ENCODE data around the gene UGGT1. TPM values are rescaled to one million over a fixed set of nuclear protein-coding genes. Genes with fewer than 3 reads are reported as not detected.

UGGT1 gene
- total RNA-seq, 1 donor = 108 TPM

- DNase-seq (ENCODE audit: low read depth) = no peak
- no peak overlapping the region for H3K4me3 ChIP-seq (ENCODE audit: low read depth, low read length)
- TF ChIP-seq CTCF (IDR thresholded peaks at IDR 0.05; ENCODE audit: insufficient read depth, low read length) = no peak
Observed at GRCh38 chr2:128058114-128058513, 32.9 kb upstream of the UGGT1 start.

- TF ChIP-seq CTCF (IDR thresholded peaks at IDR 0.05; ENCODE audit: insufficient read depth, low read length) = no peak
- no peak overlapping the region for H3K4me3 ChIP-seq (ENCODE audit: low read depth, low read length)
- no peak for DNase-seq (ENCODE audit: low read depth)
Observed at GRCh38 chr2:128062571-128062970, 28.4 kb upstream of the UGGT1 start.

- H3K4me3 ChIP-seq (ENCODE audit: low read depth, low read length) = no peak overlapping the region
- no peak for DNase-seq (ENCODE audit: low read depth)
- TF ChIP-seq CTCF (IDR thresholded peaks at IDR 0.05; ENCODE audit: insufficient read depth, low read length) = no peak
Observed at GRCh38 chr2:128064353-128064752, 26.6 kb upstream of the UGGT1 start.

GRCh38 chr2:128069769-128070168 is 21.2 kb upstream of the UGGT1 start:
- no peak for TF ChIP-seq CTCF (IDR thresholded peaks at IDR 0.05; ENCODE audit: insufficient read depth, low read length)
- no peak overlapping the region for H3K4me3 ChIP-seq (ENCODE audit: low read depth, low read length)
- peak; percentile 88 for DNase-seq (ENCODE audit: low read depth)

- H3K4me3 ChIP-seq (ENCODE audit: low read depth, low read length) = no peak overlapping the region
- no peak for TF ChIP-seq CTCF (IDR thresholded peaks at IDR 0.05; ENCODE audit: insufficient read depth, low read length)
- DNase-seq (ENCODE audit: low read depth) = no peak
Observed at GRCh38 chr2:128073278-128073677, 17.7 kb upstream of the UGGT1 start.

- DNase-seq (ENCODE audit: low read depth) = no peak
Observed at GRCh38 chr2:128076461-128077106, 14.4 kb upstream of the UGGT1 start.

More at GRCh38 chr2:128076461-128077106, 14.4 kb upstream of the UGGT1 start:
- TF ChIP-seq CTCF (IDR thresholded peaks at IDR 0.05; ENCODE audit: insufficient read depth, low read length) = no peak
- H3K4me3 ChIP-seq (ENCODE audit: low read depth, low read length) = no peak overlapping the region

Measured in fibroblast of the aortic adventitia (primary cell).